Loucy (cell line): ENCODE data around the gene PRAMEF12.
"Not testable (repeated sequence)": the region's sequence is repeated elsewhere in the genome, so short reads cannot be mapped to it uniquely, and the experiment has no call there.

Experiments used
- CTCF ChIP-seq: fragments of 200-600 bp; sonication (generic); conservative IDR thresholded peaks from 2 replicates; pipeline ENCODE4 v1.5.1; 2014; ENCODE audit warnings: mild to moderate bottlenecking, antibody characterized with exemption, low read length
- EZH2phosphoT487 ChIP-seq: fragments of 200-600 bp; IDR thresholded peaks from 2 replicates; pipeline ENCODE4 v1.6.1; 2018; ENCODE audit warnings: antibody characterized with exemption, mild to moderate bottlenecking, moderate library complexity, borderline replicate concordance

DNA sequence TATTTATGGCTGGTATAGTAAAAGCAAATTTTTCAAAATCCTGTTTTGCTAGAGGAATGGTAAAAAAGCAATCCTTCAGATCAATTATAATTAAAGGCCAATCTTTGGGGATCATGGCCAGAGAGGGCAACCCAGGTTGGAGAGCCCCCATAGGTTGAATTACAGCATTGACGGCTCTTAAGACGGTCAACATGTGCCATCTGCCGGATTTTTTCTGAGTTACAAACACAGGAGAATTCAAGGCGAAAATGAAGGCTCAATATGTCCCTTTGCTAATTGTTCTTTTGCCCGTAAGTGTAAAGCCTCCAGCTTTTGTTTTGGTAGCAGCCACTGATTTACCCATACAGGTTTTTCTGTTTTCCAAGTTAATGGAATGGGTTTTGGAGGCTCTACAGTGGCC lies 8.0 kb downstream of the PRAMEF12 start:
- TF ChIP-seq CTCF, EZH2phosphoT487: not testable (repeated sequence)
